Measurements from ENCODE around the gene LMNTD1. TPM values are rescaled to one million over a fixed set of nuclear protein-coding genes. Genes with fewer than 3 reads are reported as not detected.

The LMNTD1 gene
- total and polyA plus RNA-seq, 10 of the 15 experiments (the other 5 are each of a cell fraction or from before 2014, with no cell fraction given) = not detected

DNA sequence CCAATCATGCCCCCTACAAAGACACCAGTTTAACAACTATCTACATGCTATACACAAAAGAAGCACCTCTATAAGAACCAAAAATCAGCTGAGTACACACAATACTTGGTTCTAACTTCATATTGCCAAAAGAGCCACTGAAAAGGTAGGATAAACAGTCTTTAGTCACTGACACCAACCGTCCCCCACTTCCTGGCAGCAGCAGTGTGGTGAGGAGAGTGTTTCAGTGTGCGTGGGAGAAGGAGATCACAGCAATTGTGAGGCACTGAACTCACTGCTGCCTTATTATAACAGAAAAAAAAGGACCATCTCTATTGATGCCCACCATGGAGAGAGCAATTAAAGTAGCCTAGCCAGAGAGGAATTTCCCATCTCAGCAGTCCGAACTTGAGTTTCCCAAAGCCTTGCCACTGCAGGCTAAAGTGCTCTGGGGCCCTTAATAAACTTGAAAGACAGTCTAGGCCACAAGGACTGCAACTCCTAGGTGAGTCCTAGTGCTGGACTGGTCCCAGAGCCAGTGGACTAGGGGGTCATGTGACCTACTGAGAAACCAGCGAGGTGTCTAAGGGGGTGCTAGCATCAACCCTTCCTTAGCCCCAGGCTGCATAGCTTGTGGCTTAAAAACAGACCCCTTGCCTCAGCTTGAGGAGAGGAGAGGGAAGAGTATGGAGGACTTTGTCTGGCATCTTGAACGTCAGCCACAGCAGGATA lies 37.1 kb upstream of the LMNTD1 start:
- Histone ChIP-seq H3K4me1 (ENCODE audit: control insufficient read depth, insufficient read depth, low read length) (no peaks in the 10 kb centered on the region), H3K27ac (ENCODE audit: control insufficient read depth, insufficient read depth) (no peak overlapping the region), H3K4me2 (ENCODE audit: control insufficient read depth, insufficient read depth) (no peak overlapping the region), H4K20me1 (ENCODE audit: control insufficient read depth, insufficient read depth) (no peaks in the 10 kb centered on the region), H3K79me2 (ENCODE audit: control insufficient read depth, insufficient read depth, low read length) (no peaks in the 10 kb centered on the region), H3K27me3 (replicated peaks in 1 of 2; ENCODE audit: control insufficient read depth in 2 of 2, insufficient read depth in 2 of 2, low read length in 1 of 2) (no peaks in the 10 kb centered on the region), H3K9me3 (replicated peaks; ENCODE audit: control insufficient read depth, insufficient read depth, low read length) (no peaks in the 10 kb centered on the region; the same call in 2 of the 3 replicates), H3K4me3 (no peak overlapping the region), H2AFZ (ENCODE audit: control insufficient read depth, low read depth, low read length) (no peak overlapping the region), H3K36me3 (ENCODE audit: control insufficient read depth in 2 of 2, insufficient read depth in 2 of 2, low read length in 1 of 2) (no peaks in the 10 kb centered on the region), H3K9ac (ENCODE audit: control insufficient read depth, insufficient read depth, low read length) (no peak overlapping the region)
- POLR2A ChIA-PET = no interaction called here
- no TSS peak for BruUV-seq (replicated peaks)
- WGBS (ENCODE audit: insufficient coverage, insufficient replicate concordance, low lambda C conversion rate, missing lambda C conversion rate) = 6% methylated on average over 5 of the region's 5 CpGs
- no peak for FAIRE-seq
- intact Hi-C loops (cut with micrococcal nuclease; ENCODE audit: unreplicated experiment) = no loop called here
- TF ChIP-seq TAF1 (IDR thresholded peaks at IDR 0.05; ENCODE audit: borderline replicate concordance, low read depth, low read length) (no peak), ZNF622 (IDR thresholded peaks at IDR 0.05) (no peak), SPI1 (IDR thresholded peaks at IDR 0.05; ENCODE audit: borderline replicate concordance, insufficient read depth, low read depth, low read length) (no peak)
- CTCF ChIA-PET = no interaction called here
- SMC1A ChIA-PET (ENCODE audit: uncharacterized antibody, unreplicated experiment) = no interaction called here
- ATAC-seq = peak; percentile 40; the same call in 1 of the 3 replicates
- no peak for DNase-seq (ENCODE audit: low read depth, low spot score)
- in situ Hi-C loops (cut with MboI) = no loop called here
- RAD21 ChIA-PET (ENCODE audit: unreplicated experiment) = no interaction called here

GRCh38 chr12:25587346-25587745 lies 34.3 kb upstream of the LMNTD1 start:
- Histone ChIP-seq H3K27me3 (replicated peaks in 1 of 2; ENCODE audit: control insufficient read depth in 2 of 2, insufficient read depth in 2 of 2, low read length in 1 of 2) (no peaks in the 10 kb centered on the region), H3K9me3 (replicated peaks; ENCODE audit: control insufficient read depth, insufficient read depth, low read length) (no peaks in the 10 kb centered on the region; the same call in 2 of the 3 replicates), H3K36me3 (ENCODE audit: control insufficient read depth in 2 of 2, insufficient read depth in 2 of 2, low read length in 1 of 2) (no peaks in the 10 kb centered on the region), H3K9ac (ENCODE audit: control insufficient read depth, insufficient read depth, low read length) (no peak overlapping the region), H4K20me1 (ENCODE audit: control insufficient read depth, insufficient read depth) (no peaks in the 10 kb centered on the region), H3K27ac (ENCODE audit: control insufficient read depth, insufficient read depth) (no peak overlapping the region), H2AFZ (ENCODE audit: control insufficient read depth, low read depth, low read length) (no peak overlapping the region), H3K4me2 (ENCODE audit: control insufficient read depth, insufficient read depth) (no peak overlapping the region), H3K4me1 (ENCODE audit: control insufficient read depth, insufficient read depth, low read length) (no peaks in the 10 kb centered on the region), H3K4me3 (no peak overlapping the region), H3K79me2 (ENCODE audit: control insufficient read depth, insufficient read depth, low read length) (no peaks in the 10 kb centered on the region)
- no peak for ATAC-seq
- in situ Hi-C loops (cut with MboI) = no loop called here
- no peak for DNase-seq (ENCODE audit: low read depth, low spot score)
- SMC1A ChIA-PET (ENCODE audit: uncharacterized antibody, unreplicated experiment) = no interaction called here
- intact Hi-C loops (cut with micrococcal nuclease; ENCODE audit: unreplicated experiment) = no loop called here
- RAD21 ChIA-PET (ENCODE audit: unreplicated experiment) = no interaction called here
- BruUV-seq (replicated peaks) = no TSS peak
- POLR2A ChIA-PET = no interaction called here
- CTCF ChIA-PET = no interaction called here
- 66% methylated on average over 4 of the region's 4 CpGs for WGBS (ENCODE audit: insufficient coverage, insufficient replicate concordance, low lambda C conversion rate, missing lambda C conversion rate)
- FAIRE-seq = no peak
- TF ChIP-seq NFYA (IDR thresholded peaks at IDR 0.05; ENCODE audit: borderline replicate concordance, low read depth, low read length) (no peak), BACH1 (IDR thresholded peaks at IDR 0.05; ENCODE audit: borderline replicate concordance) (no peak), TBL1XR1 (IDR thresholded peaks at IDR 0.05; ENCODE audit: low read depth, low read length) (no peak), POLR2A (IDR thresholded peaks at IDR 0.05; ENCODE audit: low read depth, low read length) (no peak), ZSCAN29 (IDR thresholded peaks at IDR 0.05) (no peak), SREBF2 (IDR thresholded peaks at IDR 0.05; ENCODE audit: low read length) (no peak), ZNF274 (IDR thresholded peaks at IDR 0.05; ENCODE audit: insufficient read depth, insufficient read length) (no peak), EZH2 (IDR thresholded peaks at IDR 0.05; ENCODE audit: borderline replicate concordance, control insufficient read depth, low read depth, low read length) (no peak), SPI1 (IDR thresholded peaks at IDR 0.05; ENCODE audit: borderline replicate concordance, insufficient read depth, low read depth, low read length) (no peak), ZNF207 (IDR thresholded peaks at IDR 0.05; ENCODE audit: borderline replicate concordance) (no peak), TCF7 (IDR thresholded peaks at IDR 0.05; ENCODE audit: borderline replicate concordance) (no peak), RFX5 (IDR thresholded peaks at IDR 0.05; ENCODE audit: low read depth, low read length) (no peak)
- TF ChIP-seq, protein P1, sequence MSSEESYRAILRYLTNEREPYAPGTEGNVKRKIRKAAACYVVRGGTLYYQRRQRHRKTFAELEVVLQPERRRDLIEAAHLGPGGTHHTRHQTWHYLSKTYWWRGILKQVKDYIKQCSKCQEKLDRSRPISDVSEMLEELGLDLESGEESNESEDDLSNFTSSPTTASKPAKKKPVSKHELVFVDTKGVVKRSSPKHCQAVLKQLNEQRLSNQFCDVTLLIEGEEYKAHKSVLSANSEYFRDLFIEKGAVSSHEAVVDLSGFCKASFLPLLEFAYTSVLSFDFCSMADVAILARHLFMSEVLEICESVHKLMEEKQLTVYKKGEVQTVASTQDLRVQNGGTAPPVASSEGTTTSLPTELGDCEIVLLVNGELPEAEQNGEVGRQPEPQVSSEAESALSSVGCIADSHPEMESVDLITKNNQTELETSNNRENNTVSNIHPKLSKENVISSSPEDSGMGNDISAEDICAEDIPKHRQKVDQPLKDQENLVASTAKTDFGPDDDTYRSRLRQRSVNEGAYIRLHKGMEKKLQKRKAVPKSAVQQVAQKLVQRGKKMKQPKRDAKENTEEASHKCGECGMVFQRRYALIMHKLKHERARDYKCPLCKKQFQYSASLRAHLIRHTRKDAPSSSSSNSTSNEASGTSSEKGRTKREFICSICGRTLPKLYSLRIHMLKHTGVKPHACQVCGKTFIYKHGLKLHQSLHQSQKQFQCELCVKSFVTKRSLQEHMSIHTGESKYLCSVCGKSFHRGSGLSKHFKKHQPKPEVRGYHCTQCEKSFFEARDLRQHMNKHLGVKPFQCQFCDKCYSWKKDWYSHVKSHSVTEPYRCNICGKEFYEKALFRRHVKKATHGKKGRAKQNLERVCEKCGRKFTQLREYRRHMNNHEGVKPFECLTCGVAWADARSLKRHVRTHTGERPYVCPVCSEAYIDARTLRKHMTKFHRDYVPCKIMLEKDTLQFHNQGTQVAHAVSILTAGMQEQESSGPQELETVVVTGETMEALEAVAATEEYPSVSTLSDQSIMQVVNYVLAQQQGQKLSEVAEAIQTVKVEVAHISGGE (CRISPR knock-in tag; IDR thresholded peaks at IDR 0.05) = no peak

Data from GM12878 (cell line).